ENCODE results near the gene CD99.

Gene CD99

DNA sequence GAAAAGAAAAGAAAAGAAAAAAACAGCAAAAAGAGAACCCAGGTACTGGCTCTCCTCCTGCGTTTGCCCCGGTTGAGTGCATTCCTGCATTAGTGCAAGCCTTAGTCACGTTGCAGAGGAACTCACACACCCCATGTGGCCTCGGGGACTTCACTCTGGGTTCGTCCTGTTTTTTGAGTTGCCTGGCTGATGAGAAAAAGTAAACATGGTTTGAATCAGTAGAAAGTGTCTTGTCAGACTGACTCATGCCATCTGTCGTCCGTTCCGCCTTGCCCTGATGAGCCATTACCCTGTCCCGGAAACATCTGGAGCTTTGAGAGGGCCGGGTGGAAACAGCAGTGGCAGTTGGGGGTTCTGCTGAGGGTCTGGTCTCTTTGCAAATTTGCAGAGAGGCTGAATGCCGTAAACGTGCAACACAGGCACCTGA, 16.3 kb downstream of the CD99 start:
- Histone ChIP-seq H4K20me1 (ENCODE audit: insufficient read depth, low read length) (no peaks in the 10 kb centered on the region), H3K4me3 (ENCODE audit: low read length) (no peak overlapping the region), H3K9ac (ENCODE audit: low read length) (no peak overlapping the region), H3K79me2 (ENCODE audit: low read length) (no peaks in the 10 kb centered on the region), H3K9me2 (replicated peaks; ENCODE audit: insufficient read depth, low read length) (no peaks in the 10 kb centered on the region), H3K4me1 (ENCODE audit: low read length) (no peaks in the 10 kb centered on the region), H3K27ac (ENCODE audit: low read length) (peak overlapping the region; percentile 4; the same call in 1 of the 2 replicates), H3K36me3 (replicated peaks; ENCODE audit: insufficient read depth, low read length) (no peaks in the 10 kb centered on the region), H2AFZ (ENCODE audit: low read length) (no peak overlapping the region), H3K9me3 (replicated peaks; ENCODE audit: insufficient read depth, low read length) (no peaks in the 10 kb centered on the region), H3F3A (ENCODE audit: insufficient read depth, low read length) (no peaks in the 10 kb centered on the region), H3K27me3 (replicated peaks; ENCODE audit: insufficient read depth, low read length) (no peaks in the 10 kb centered on the region), H3K4me2 (ENCODE audit: low read depth, low read length) (no peak overlapping the region)
- TF ChIP-seq EZH2 (optimal IDR thresholded peaks at IDR 0.05; ENCODE audit: low read depth, low read length), result no peak
- no peak for TF ChIP-seq EZH2phosphoT487 (IDR thresholded peaks at IDR 0.05; ENCODE audit: low read length)
- TF ChIP-seq, protein P1, sequence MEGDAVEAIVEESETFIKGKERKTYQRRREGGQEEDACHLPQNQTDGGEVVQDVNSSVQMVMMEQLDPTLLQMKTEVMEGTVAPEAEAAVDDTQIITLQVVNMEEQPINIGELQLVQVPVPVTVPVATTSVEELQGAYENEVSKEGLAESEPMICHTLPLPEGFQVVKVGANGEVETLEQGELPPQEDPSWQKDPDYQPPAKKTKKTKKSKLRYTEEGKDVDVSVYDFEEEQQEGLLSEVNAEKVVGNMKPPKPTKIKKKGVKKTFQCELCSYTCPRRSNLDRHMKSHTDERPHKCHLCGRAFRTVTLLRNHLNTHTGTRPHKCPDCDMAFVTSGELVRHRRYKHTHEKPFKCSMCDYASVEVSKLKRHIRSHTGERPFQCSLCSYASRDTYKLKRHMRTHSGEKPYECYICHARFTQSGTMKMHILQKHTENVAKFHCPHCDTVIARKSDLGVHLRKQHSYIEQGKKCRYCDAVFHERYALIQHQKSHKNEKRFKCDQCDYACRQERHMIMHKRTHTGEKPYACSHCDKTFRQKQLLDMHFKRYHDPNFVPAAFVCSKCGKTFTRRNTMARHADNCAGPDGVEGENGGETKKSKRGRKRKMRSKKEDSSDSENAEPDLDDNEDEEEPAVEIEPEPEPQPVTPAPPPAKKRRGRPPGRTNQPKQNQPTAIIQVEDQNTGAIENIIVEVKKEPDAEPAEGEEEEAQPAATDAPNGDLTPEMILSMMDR (IDR thresholded peaks at IDR 0.05; ENCODE audit: low read length), result no peak
- DNase-seq, result no peak

- no peaks in the 10 kb centered on the region for H4K20me1 ChIP-seq (ENCODE audit: insufficient read depth, low read length)
- no peak for DNase-seq
- H3K9me3 ChIP-seq (replicated peaks; ENCODE audit: insufficient read depth, low read length), result no peaks in the 10 kb centered on the region
- H3K27ac ChIP-seq (ENCODE audit: low read length), result no peak overlapping the region
- no peaks in the 10 kb centered on the region for H3K79me2 ChIP-seq (ENCODE audit: low read length)
- H3K9me2 ChIP-seq (replicated peaks; ENCODE audit: insufficient read depth, low read length), result no peaks in the 10 kb centered on the region
- no peak overlapping the region for H3K4me2 ChIP-seq (ENCODE audit: low read depth, low read length)
- no peaks in the 10 kb centered on the region for H3F3A ChIP-seq (ENCODE audit: insufficient read depth, low read length)
- no peaks in the 10 kb centered on the region for H3K4me1 ChIP-seq (ENCODE audit: low read length)
- H3K4me3 ChIP-seq (ENCODE audit: low read length), result no peak overlapping the region
- no peak for TF ChIP-seq EZH2phosphoT487 (IDR thresholded peaks at IDR 0.05; ENCODE audit: low read length)
- TF ChIP-seq, protein P1 (IDR thresholded peaks at IDR 0.05; ENCODE audit: low read length), result no peak
- no peak for TF ChIP-seq EZH2 (optimal IDR thresholded peaks at IDR 0.05; ENCODE audit: low read depth, low read length)
- no peak overlapping the region for H3K9ac ChIP-seq (ENCODE audit: low read length)
- H3K27me3 ChIP-seq (replicated peaks; ENCODE audit: insufficient read depth, low read length), result no peaks in the 10 kb centered on the region
- H2AFZ ChIP-seq (ENCODE audit: low read length), result no peak overlapping the region
- no peaks in the 10 kb centered on the region for H3K36me3 ChIP-seq (replicated peaks; ENCODE audit: insufficient read depth, low read length)
Measured at GRCh38 chrX:2708021-2708420, 16.9 kb downstream of the CD99 start.

GRCh38 chrX:2708592-2709188, 17.6 kb downstream of the CD99 start:
- Histone ChIP-seq H2AFZ (ENCODE audit: low read length) (no peak overlapping the region), H3K4me1 (ENCODE audit: low read length) (no peaks in the 10 kb centered on the region), H3F3A (ENCODE audit: insufficient read depth, low read length) (no peaks in the 10 kb centered on the region), H3K9ac (ENCODE audit: low read length) (no peak overlapping the region), H3K4me3 (ENCODE audit: low read length) (no peak overlapping the region), H3K27me3 (replicated peaks; ENCODE audit: insufficient read depth, low read length) (no peaks in the 10 kb centered on the region), H3K9me2 (replicated peaks; ENCODE audit: insufficient read depth, low read length) (no peaks in the 10 kb centered on the region), H3K79me2 (ENCODE audit: low read length) (no peaks in the 10 kb centered on the region), H3K4me2 (ENCODE audit: low read depth, low read length) (no peak overlapping the region), H3K9me3 (replicated peaks; ENCODE audit: insufficient read depth, low read length) (no peaks in the 10 kb centered on the region), H3K36me3 (replicated peaks; ENCODE audit: insufficient read depth, low read length) (no peaks in the 10 kb centered on the region), H3K27ac (ENCODE audit: low read length) (no peak overlapping the region), H4K20me1 (ENCODE audit: insufficient read depth, low read length) (no peaks in the 10 kb centered on the region)
- no peak for DNase-seq
- no peak for TF ChIP-seq EZH2phosphoT487 (IDR thresholded peaks at IDR 0.05; ENCODE audit: low read length)
- TF ChIP-seq, protein P1 (IDR thresholded peaks at IDR 0.05; ENCODE audit: low read length), result no peak
- no peak for TF ChIP-seq EZH2 (optimal IDR thresholded peaks at IDR 0.05; ENCODE audit: low read depth, low read length)

Measured in MM.1S (cell line).